NB4 (cell line): Measurements from ENCODE around the gene CEP128.

Source experiments
- DNase-seq: peaks from one replicate; pipeline ENCODE4 v3.0.0; 2010; ENCODE audit warnings: low read depth
- H3K4me3 ChIP-seq: one replicate; pipeline ENCODE4 v1.5.1; 2011; ENCODE audit warnings: mild to moderate bottlenecking, low read depth, low read length, moderate library complexity
- MYC ChIP-seq: IDR thresholded peaks from 2 replicates; pipeline ENCODE4 v1.6.1; 2011; ENCODE audit warnings: low read depth, low read length
- POLR2A ChIP-seq: IDR thresholded peaks from 2 replicates; pipeline ENCODE4 v1.6.1; 2011; ENCODE audit warnings: mild to moderate bottlenecking; ENCODE audit not compliant: insufficient read length; ENCODE audit errors: extremely low read depth
- TF ChIP-seq, protein P1 (sequence below): IDR thresholded peaks from 2 replicates; pipeline ENCODE4 v1.6.1; 2011; ENCODE audit warnings: low read depth, low read length
- TF ChIP-seq, protein P2 (sequence below): IDR thresholded peaks from one replicate; pipeline ENCODE4 v1.5.1; 2012; ENCODE audit warnings: low read depth, low read length

CEP128 gene

DNA sequence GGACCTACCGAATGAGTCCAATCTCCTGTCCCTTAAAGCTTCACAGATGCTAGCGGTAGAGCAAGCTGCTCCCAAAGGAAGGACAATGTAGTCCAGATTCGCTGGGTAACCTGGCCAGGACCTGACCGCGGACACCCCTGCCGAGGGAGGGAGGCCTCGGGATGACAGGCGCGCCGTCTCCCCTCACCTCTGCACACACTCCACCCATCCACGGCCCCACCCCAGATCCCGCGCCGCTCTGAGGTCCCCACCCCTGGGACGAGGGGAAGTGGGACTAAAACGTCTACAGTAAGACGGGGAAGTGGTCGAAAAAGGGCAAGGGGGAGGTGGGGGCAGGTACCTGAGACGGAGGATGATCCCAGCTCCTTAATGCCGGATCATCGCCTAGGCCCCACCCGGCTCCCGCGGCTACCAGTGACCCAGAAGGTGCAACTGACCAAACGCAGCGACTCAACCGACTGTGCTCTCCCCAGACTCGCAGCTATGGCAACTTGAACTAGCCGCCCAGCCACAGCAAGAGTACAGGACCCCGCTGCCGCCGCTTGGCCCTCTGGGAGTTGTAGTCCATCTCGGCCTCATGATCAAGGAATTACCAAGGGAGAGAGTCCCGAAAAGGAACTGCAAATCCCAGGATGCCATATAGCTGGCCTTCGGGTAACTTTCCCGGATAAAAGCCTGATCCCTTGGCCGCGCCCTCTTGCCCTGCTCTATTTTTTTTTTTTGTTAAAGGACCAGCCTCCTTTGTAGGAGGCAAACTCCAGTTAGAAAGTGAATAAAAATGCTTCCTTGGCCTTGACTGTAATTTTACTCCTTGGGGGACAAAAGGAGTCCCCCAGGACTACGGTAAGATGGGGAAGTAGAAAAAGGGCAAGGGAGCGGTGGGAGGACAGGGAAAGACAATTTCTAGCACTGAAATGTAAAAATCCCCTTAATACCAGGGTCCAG is at the start of gene CEP128:
Gene CEP128 (minus strand): TSS at position 498 of the 945 bp plus-strand sequence.
- H3K4me3 ChIP-seq, result peak within 1 kb of the TSS; percentile 91
- TF ChIP-seq, protein P1, sequence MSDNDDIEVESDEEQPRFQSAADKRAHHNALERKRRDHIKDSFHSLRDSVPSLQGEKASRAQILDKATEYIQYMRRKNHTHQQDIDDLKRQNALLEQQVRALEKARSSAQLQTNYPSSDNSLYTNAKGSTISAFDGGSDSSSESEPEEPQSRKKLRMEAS, result peak; percentile 51; the same call in 1 of the 2 replicates
- TF ChIP-seq, protein P2, sequence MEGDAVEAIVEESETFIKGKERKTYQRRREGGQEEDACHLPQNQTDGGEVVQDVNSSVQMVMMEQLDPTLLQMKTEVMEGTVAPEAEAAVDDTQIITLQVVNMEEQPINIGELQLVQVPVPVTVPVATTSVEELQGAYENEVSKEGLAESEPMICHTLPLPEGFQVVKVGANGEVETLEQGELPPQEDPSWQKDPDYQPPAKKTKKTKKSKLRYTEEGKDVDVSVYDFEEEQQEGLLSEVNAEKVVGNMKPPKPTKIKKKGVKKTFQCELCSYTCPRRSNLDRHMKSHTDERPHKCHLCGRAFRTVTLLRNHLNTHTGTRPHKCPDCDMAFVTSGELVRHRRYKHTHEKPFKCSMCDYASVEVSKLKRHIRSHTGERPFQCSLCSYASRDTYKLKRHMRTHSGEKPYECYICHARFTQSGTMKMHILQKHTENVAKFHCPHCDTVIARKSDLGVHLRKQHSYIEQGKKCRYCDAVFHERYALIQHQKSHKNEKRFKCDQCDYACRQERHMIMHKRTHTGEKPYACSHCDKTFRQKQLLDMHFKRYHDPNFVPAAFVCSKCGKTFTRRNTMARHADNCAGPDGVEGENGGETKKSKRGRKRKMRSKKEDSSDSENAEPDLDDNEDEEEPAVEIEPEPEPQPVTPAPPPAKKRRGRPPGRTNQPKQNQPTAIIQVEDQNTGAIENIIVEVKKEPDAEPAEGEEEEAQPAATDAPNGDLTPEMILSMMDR, result no peak
- peak; percentile 47 for TF ChIP-seq POLR2A
- peak; percentile 51; the same call in 1 of the 2 replicates for TF ChIP-seq MYC
- DNase-seq, result peak; percentile 97

DNA sequence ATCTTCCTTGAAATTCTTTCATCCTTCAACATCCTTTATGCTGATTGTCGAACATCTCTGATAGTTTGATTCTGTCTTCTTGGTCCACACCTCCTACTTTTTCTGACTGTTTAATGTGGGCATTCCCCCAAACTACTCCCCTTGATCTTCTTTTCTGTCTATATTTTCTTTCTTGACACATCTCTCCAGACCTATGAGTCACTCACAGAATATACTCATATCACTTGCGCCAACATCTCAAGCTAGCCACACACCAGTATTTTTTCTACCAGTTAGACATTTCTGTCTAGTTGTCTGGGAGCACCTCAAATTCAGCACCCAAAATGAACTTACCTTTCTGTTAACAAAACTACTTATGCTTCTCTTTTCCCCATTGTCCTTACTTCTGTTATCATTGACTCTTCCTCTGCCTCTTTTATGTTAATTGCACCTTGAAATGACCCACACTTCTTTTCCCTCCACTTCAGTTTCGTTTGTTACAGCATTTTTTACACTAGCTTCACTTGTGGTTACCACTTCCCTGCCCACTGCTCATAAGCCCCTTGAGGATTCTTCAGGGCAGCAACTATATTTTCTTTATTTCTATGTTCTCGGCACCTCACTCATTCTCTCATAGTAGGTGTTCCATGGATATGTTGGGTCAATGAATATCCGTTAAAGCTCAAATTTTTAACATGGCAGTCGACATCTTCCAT is 47.3 kb upstream of the CEP128 start:
- DNase-seq, result peak; percentile 51
- TF ChIP-seq MYC, result no peak
- TF ChIP-seq, protein P1, result no peak
- no peak for TF ChIP-seq POLR2A
- TF ChIP-seq, protein P2, result no peak
- no peak overlapping the region for H3K4me3 ChIP-seq

DNA sequence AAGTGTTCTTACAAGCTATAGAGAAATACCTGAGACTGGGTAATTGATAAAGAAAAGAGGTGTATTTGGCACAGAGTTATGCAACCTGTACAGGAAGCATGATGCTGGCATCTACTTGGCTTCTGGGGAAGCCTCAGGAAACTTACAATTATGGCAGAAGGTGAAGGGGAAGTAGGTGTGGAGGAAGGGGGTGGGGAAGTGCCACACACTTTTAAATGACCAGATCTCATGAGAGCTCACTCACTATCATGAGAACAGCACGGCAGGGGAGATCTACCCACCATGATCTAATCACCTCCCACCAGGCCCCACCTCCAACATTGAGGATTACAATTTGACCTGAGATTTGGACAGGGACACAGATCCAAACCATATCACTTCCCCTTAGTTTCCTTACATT is 46.7 kb upstream of the CEP128 start:
- TF ChIP-seq, protein P1, result no peak
- TF ChIP-seq MYC (no peak), POLR2A (no peak)
- TF ChIP-seq, protein P2, result no peak
- no peak for DNase-seq
- no peak overlapping the region for H3K4me3 ChIP-seq

DNA sequence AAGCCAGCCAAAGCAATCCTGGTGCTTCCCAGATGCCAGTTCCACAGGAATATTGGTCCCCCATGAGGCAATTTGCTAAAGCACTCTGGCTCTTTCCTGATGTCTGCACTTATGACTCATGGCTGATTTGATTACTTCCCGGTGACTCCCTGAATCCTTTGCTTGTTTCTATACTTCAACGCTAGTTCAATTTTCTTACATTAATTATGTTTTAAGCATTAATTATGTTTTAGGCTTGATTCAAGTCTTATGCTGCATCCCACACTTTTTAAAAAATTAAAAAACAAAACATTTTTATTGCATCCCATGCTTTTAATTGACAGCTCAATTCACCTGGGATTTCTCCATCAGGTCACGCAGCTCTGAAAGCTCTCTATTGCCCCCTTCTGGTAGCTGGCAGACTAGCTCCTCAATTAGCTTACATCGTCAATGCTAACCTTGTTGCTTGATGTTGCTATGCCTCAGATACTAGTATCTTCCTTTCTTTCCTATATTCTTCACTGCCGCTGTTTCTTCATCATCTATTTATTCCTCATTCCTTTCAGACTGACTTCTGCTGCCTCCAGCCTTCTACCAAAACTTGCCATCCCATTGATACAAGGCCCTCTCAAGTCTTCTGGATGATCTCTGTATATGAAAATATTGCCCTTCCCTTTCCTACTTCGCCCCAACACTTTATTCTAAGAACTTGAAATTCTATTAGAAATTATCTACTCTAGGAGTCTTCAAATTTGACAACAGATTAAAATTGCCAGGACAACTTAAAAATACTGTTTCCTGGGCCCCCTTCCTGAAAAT is 45.9 kb upstream of the CEP128 start:
- no peak overlapping the region for H3K4me3 ChIP-seq
- TF ChIP-seq POLR2A, result no peak
- TF ChIP-seq, protein P2, result peak; percentile 90
- peak; percentile 71 for DNase-seq

DNA sequence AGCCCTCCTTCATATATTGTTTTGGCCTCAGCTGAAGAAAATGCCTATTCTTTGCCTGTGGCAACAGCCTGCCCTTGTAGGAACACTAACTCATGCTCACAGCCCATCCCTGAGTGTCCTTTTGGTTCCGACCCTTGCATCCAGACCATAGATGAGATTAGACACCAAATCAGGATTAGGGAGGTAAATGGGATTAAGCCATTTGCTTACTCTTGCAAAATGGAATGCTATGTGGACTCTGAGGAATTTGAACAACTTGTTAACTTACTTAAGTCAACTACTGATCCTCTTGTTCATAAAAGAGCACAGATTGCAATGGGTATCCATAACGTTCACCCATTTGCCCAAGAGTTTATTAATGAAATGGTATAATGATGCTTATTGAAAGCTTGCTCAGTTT is 41.2 kb upstream of the CEP128 start:
- H3K4me3 ChIP-seq, result no peak overlapping the region
- DNase-seq, result no peak
- TF ChIP-seq, protein P2, result no peak
- TF ChIP-seq MYC (no peak), POLR2A (no peak)
- TF ChIP-seq, protein P1, result no peak
